GM21367 (cell line): ENCODE data around the gene SLCO2A1.

Experiments
- ATAC-seq: cut with Tn5 transposase; IDR thresholded peaks from one replicate; pipeline ENCODE4 v1.9.1; 2021; ENCODE audit not compliant: unreplicated experiment

The SLCO2A1 gene

GRCh38 chr3:134002306-134002705 lies 27.4 kb downstream of the SLCO2A1 start:
- no peak for ATAC-seq

GRCh38 chr3:134001251-134001650 lies 28.5 kb downstream of the SLCO2A1 start:
- no peak for ATAC-seq

- ATAC-seq, result no peak
Measured at GRCh38 chr3:133999891-134000685, 29.6 kb downstream of the SLCO2A1 start.

GRCh38 chr3:133998691-133999241 lies 31.0 kb downstream of the SLCO2A1 start:
- no peak for ATAC-seq

- ATAC-seq, result no peak
Measured at GRCh38 chr3:133997871-133998635, 31.7 kb downstream of the SLCO2A1 start.

- no peak for ATAC-seq
Measured at GRCh38 chr3:133996996-133997395, 32.7 kb downstream of the SLCO2A1 start.

GRCh38 chr3:133996251-133996661 lies 33.5 kb downstream of the SLCO2A1 start:
- ATAC-seq, result no peak

- no peak for ATAC-seq
Measured at GRCh38 chr3:133995264-133995663, 34.5 kb downstream of the SLCO2A1 start.

GRCh38 chr3:133994166-133994890 lies 35.4 kb downstream of the SLCO2A1 start:
- ATAC-seq, result no peak

GRCh38 chr3:133992951-133993620 lies 36.6 kb downstream of the SLCO2A1 start:
- ATAC-seq, result no peak

- no peak for ATAC-seq
Measured at GRCh38 chr3:133992381-133992780, 37.3 kb downstream of the SLCO2A1 start.

- ATAC-seq, result no peak
Measured at GRCh38 chr3:133991637-133992036, 38.1 kb downstream of the SLCO2A1 start.

GRCh38 chr3:133991209-133991608 lies 38.5 kb downstream of the SLCO2A1 start:
- ATAC-seq, result no peak

- no peak for ATAC-seq
Measured at GRCh38 chr3:133989936-133990702, 39.6 kb downstream of the SLCO2A1 start.

- ATAC-seq, result no peak
Measured at GRCh38 chr3:133988631-133989161, 41.0 kb downstream of the SLCO2A1 start.

- ATAC-seq, result no peak
Measured at GRCh38 chr3:133987948-133988484, 41.7 kb downstream of the SLCO2A1 start.

GRCh38 chr3:133987136-133987535 lies 42.6 kb downstream of the SLCO2A1 start:
- ATAC-seq, result no peak

- no peak for ATAC-seq
Measured at GRCh38 chr3:133986311-133986710, 43.4 kb downstream of the SLCO2A1 start.

- ATAC-seq, result no peak
Measured at GRCh38 chr3:133984975-133985374, 44.8 kb downstream of the SLCO2A1 start.
